Caco-2 (cell line): Measurements from ENCODE around the gene HOXD12. TPM values are rescaled to one million over a fixed set of nuclear protein-coding genes. Genes with fewer than 3 reads are reported as not detected.

Experiments
- BruUV-seq: library from RNA; stranded (reverse); fragments of 400-500 nt; replicated peaks from 2 replicates; lab custom pipeline; 2021; lab: Mats Ljungman, UMichigan
- CTCF ChIA-PET: fragments of 300-600 bp; sonication (Branson Sonifier 250); formaldehyde crosslinking; loops from one replicate; lab custom pipeline; 2022; ENCODE audit warnings: antibody characterized with exemption; lab: Charles Lee
- POLR2A ChIA-PET: fragments of 300-600 bp; sonication (Branson Sonifier 250); formaldehyde crosslinking; loops from one replicate; lab custom pipeline; 2022; ENCODE audit warnings: antibody characterized with exemption; lab: Charles Lee
- DNase-seq, 2 experiments: peaks; one replicate each; pipeline versions ENCODE4 v3.0.0 to v3.0.0-alpha.2; 2020 to 2022
- H3K27me3 ChIP-seq: replicated peaks from 2 replicates; pipeline ENCODE4 v1.6.0; 2011; ENCODE audit warnings: low read length; ENCODE audit not compliant: control insufficient read depth, insufficient read depth
- H3K36me3 ChIP-seq: 2 replicates; pipeline ENCODE4 v1.5.1; 2011; ENCODE audit warnings: low read length; ENCODE audit not compliant: control insufficient read depth, insufficient read depth
- H3K4me1 ChIP-seq: fragments of 250-450 bp; sonication (Bioruptor Pico); 2 replicates; pipeline ENCODE4 v1.5.1; 2020; ENCODE audit warnings: mild to moderate bottlenecking
- H3K4me3 ChIP-seq: 2 replicates; pipeline ENCODE4 v1.5.1; 2011; ENCODE audit warnings: low read depth, mild to moderate bottlenecking, control low read depth, low read length
- H3K9me3 ChIP-seq: fragments of 250-450 bp; sonication (Bioruptor Pico); 2 replicates; pipeline ENCODE4 v1.5.1; 2020; ENCODE audit warnings: mild to moderate bottlenecking, moderate library complexity
- H3K27ac Mint-ChIP-seq: one replicate; pipeline ENCODE4 v1.8.0; 2022; ENCODE audit warnings: mixed read lengths; ENCODE audit not compliant: unreplicated experiment
- H3K27me3 Mint-ChIP-seq: one replicate; pipeline ENCODE4 v1.8.0; 2022; ENCODE audit warnings: mixed read lengths; ENCODE audit not compliant: insufficient read depth, unreplicated experiment
- H3K36me3 Mint-ChIP-seq: one replicate; pipeline ENCODE4 v1.8.0; 2022; ENCODE audit warnings: mild to moderate bottlenecking, mixed read lengths; ENCODE audit not compliant: insufficient read depth, unreplicated experiment
- H3K4me1 Mint-ChIP-seq: one replicate; pipeline ENCODE4 v1.8.0; 2022; ENCODE audit warnings: low read depth, mixed read lengths; ENCODE audit not compliant: unreplicated experiment
- H3K4me3 Mint-ChIP-seq: one replicate; pipeline ENCODE4 v1.8.0; 2022; ENCODE audit warnings: mild to moderate bottlenecking, moderate library complexity, mixed read lengths; ENCODE audit not compliant: unreplicated experiment
- H3K9me3 Mint-ChIP-seq: one replicate; pipeline ENCODE4 v1.8.0; 2022; ENCODE audit warnings: mixed read lengths; ENCODE audit not compliant: unreplicated experiment
- intact Hi-C: fragments of 100-400 bp; cut with micrococcal nuclease; formaldehyde crosslinking; loops from one replicate; pipeline ENCODE4 v1.10.0; 2022; ENCODE audit not compliant: unreplicated experiment
- total RNA-seq: library from RNA; stranded (reverse); gene quantifications from 2 replicates; pipeline ENCODE4 v1.2.3, GENCODE V29; 2022
- TF ChIP-seq, protein P1 (sequence below), 2 experiments: fragments of 200-600 bp in 1 of 2; IDR thresholded peaks; 1 replicate in 1 of 2; 2 replicates in 1 of 2; pipeline versions ENCODE4 v1.5.1 to v1.8.0; 2011 to 2022; ENCODE audit warnings: antibody characterized with exemption in 1 of 2, control low read depth in 1 of 2, inconsistent platforms in 1 of 2, low read depth in 1 of 2, low read length in 1 of 2, mild to moderate bottlenecking in 1 of 2, moderate library complexity in 1 of 2; ENCODE audit not compliant: insufficient read depth in 1 of 2, severe bottlenecking in 1 of 2, unreplicated experiment in 1 of 2

The HOXD12 gene
- total RNA-seq, 1 experiment from 2014 or later: not detected

DNA sequence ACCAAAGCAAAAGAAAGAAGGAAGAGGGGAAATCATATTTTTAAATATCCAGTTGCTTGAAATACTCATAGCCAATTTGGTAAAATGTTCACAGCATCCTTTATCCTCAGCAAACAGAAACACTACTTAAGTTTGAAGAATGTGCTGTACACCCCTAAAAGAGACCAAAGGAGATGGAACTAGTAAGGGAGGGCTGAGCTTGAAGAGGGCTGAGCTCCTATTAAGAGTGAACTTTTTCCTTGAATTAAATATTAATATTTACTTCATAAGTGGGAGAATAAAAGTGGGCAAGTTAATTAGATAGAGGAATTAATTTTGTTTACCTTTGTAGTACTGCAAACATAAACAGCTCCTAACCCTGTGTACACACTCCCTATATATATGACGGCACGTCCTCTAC is 22.8 kb upstream of the HOXD12 start:
- DNase-seq: no peak
- no peaks in the 10 kb centered on the region for H3K9me3 Mint-ChIP-seq
- ChIA-PET POLR2A (no interaction called here), CTCF (no interaction called here)
- H3K27me3 Mint-ChIP-seq: peaks cover 38% of the 10 kb centered on the region
- peaks cover 6% of the 10 kb centered on the region for H3K27me3 ChIP-seq
- H3K4me3 Mint-ChIP-seq: no peak overlapping the region
- H3K9me3 ChIP-seq: peaks cover 14% of the 10 kb centered on the region
- TF ChIP-seq, protein P1, sequence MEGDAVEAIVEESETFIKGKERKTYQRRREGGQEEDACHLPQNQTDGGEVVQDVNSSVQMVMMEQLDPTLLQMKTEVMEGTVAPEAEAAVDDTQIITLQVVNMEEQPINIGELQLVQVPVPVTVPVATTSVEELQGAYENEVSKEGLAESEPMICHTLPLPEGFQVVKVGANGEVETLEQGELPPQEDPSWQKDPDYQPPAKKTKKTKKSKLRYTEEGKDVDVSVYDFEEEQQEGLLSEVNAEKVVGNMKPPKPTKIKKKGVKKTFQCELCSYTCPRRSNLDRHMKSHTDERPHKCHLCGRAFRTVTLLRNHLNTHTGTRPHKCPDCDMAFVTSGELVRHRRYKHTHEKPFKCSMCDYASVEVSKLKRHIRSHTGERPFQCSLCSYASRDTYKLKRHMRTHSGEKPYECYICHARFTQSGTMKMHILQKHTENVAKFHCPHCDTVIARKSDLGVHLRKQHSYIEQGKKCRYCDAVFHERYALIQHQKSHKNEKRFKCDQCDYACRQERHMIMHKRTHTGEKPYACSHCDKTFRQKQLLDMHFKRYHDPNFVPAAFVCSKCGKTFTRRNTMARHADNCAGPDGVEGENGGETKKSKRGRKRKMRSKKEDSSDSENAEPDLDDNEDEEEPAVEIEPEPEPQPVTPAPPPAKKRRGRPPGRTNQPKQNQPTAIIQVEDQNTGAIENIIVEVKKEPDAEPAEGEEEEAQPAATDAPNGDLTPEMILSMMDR (IDR thresholded peaks at IDR 0.05; ENCODE audit: insufficient read depth in 1 of 2, low read depth in 1 of 2, low read length in 1 of 2, severe bottlenecking in 1 of 2, unreplicated experiment in 1 of 2): no peak
- no peaks in the 10 kb centered on the region for H3K36me3 ChIP-seq
- intact Hi-C loops: no loop called here
- H3K4me1 ChIP-seq: 0 out of 2 replicates have a peak, but pooled peaks cover 3% of the 10 kb centered on the region
- BruUV-seq: no TSS peak
- no peak overlapping the region for H3K4me3 ChIP-seq
- no peak overlapping the region for H3K27ac Mint-ChIP-seq
- H3K36me3 Mint-ChIP-seq: no peaks in the 10 kb centered on the region
- peaks cover 7% of the 10 kb centered on the region for H3K4me1 Mint-ChIP-seq

DNA sequence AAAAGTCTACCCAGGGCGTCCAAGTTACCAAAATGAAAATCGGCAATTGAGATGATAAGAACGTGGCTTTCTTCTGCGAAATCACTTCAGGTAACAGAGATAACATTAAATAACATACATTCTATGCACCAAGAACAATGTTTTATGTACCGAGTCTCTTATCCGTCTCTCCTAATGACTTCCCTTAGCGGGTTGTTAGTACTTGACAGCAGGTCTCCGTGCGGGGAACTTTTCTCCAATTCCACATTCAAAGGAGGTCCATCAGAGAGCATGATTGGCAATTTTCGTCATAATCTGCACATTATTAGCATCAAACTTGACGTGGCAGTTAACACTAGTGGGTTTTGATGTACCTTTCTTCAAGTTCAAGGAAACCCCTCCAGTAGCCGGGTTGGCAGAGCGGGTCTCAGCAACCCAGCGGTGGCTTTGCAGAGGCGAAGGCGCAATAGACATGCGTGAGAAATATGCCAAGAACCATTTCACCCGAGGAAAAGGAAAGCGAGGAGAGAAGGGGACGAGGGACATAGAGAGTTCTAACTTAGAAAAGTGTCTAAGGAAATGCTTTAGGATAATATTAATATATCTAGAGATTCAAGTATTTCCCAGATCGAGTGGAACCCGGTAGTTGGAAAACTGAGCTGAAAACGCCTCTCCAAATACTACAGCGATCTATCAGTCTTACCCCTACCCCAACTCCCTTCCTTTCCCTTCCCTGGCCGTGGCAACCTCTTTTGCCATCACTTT is 20.9 kb upstream of the HOXD12 start:
- Mint-ChIP-seq H3K4me3 (peak overlapping the region; percentile 85), H3K4me1 (peaks cover 7% of the 10 kb centered on the region), H3K9me3 (no peaks in the 10 kb centered on the region), H3K36me3 (peaks cover 3% of the 10 kb centered on the region), H3K27ac (no peak overlapping the region), H3K27me3 (peaks cover 48% of the 10 kb centered on the region)
- peaks cover 8% of the 10 kb centered on the region for H3K27me3 ChIP-seq
- H3K9me3 ChIP-seq: peaks cover 15% of the 10 kb centered on the region
- ChIA-PET CTCF (interaction anchor here (1.0 to 1.3 kb wide), 2 partner anchors 17 to 389 kb away, joined by 3 to 6 read pairs; no protein-coding TSS in a partner anchor), POLR2A (no interaction called here)
- TF ChIP-seq, protein P1 (IDR thresholded peaks at IDR 0.05; ENCODE audit: insufficient read depth in 1 of 2, low read depth in 1 of 2, low read length in 1 of 2, severe bottlenecking in 1 of 2, unreplicated experiment in 1 of 2): no peak
- intact Hi-C loops: no loop called here
- no peak for DNase-seq
- BruUV-seq: no TSS peak
- peaks cover 3% of the 10 kb centered on the region; the same call in 1 of the 2 replicates for H3K4me1 ChIP-seq
- no peaks in the 10 kb centered on the region for H3K36me3 ChIP-seq
- no peak overlapping the region for H3K4me3 ChIP-seq

DNA sequence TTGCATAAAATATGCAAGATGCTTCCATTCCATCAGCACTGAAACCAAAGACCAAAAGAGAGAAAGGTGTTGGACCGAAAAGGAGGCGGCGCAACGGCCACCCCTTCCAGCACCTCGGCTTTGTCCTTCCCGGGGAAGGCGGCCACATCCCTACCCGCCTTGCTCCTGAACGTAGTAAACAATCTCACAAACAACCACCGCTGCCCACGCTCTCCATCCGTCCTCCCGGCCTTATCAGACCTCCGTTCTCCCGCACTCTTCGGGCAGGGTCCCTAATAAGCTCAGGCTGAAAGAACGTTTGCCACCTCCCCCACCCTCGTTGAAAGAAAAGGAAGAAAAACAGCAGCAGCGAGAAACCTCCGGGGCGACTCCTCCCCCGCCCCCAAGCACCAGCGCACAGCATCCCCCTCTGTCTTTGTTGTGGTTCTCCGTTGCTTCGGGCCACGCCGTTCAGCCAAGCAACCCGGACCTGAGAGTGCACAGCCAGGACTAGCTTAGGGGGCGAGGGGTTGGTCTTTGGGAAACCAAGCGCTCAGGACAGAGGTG is 20.2 kb upstream of the HOXD12 start:
- Mint-ChIP-seq H3K9me3 (no peaks in the 10 kb centered on the region), H3K36me3 (peaks cover 5% of the 10 kb centered on the region), H3K4me3 (peak overlapping the region; percentile 85), H3K27ac (no peak overlapping the region), H3K27me3 (peaks cover 54% of the 10 kb centered on the region), H3K4me1 (peaks cover 9% of the 10 kb centered on the region)
- H3K36me3 ChIP-seq: no peaks in the 10 kb centered on the region
- TF ChIP-seq, protein P1 (IDR thresholded peaks at IDR 0.05; ENCODE audit: insufficient read depth in 1 of 2, low read depth in 1 of 2, low read length in 1 of 2, severe bottlenecking in 1 of 2, unreplicated experiment in 1 of 2): no peak
- CTCF ChIA-PET: interaction anchor here (0.7 to 1.3 kb wide), 3 partner anchors 17 to 468 kb away, joined by 3 to 6 read pairs (median 4); no protein-coding TSS in a partner anchor
- peaks cover 15% of the 10 kb centered on the region for H3K9me3 ChIP-seq
- BruUV-seq: no TSS peak
- POLR2A ChIA-PET: no interaction called here
- H3K4me3 ChIP-seq: peak overlapping the region; percentile 33
- DNase-seq: no peak
- peaks cover 3% of the 10 kb centered on the region; the same call in 1 of the 2 replicates for H3K4me1 ChIP-seq
- intact Hi-C loops: no loop called here
- H3K27me3 ChIP-seq: peaks cover 8% of the 10 kb centered on the region
